Kasumi-1 (cell line): ENCODE data around the gene RAET1G.
A peak's percentile ranks its signal among the peaks of the same experiment; 100 is the strongest.
"Not testable (repeated sequence)": the region's sequence is repeated elsewhere in the genome, so short reads cannot be mapped to it uniquely, and the experiment has no call there.

Experiments used
- DNase-seq, 2 experiments: peaks; one replicate each; lab custom pipeline; 2025; lab: John Stamatoyannopoulos, UW

The RAET1G gene

DNA sequence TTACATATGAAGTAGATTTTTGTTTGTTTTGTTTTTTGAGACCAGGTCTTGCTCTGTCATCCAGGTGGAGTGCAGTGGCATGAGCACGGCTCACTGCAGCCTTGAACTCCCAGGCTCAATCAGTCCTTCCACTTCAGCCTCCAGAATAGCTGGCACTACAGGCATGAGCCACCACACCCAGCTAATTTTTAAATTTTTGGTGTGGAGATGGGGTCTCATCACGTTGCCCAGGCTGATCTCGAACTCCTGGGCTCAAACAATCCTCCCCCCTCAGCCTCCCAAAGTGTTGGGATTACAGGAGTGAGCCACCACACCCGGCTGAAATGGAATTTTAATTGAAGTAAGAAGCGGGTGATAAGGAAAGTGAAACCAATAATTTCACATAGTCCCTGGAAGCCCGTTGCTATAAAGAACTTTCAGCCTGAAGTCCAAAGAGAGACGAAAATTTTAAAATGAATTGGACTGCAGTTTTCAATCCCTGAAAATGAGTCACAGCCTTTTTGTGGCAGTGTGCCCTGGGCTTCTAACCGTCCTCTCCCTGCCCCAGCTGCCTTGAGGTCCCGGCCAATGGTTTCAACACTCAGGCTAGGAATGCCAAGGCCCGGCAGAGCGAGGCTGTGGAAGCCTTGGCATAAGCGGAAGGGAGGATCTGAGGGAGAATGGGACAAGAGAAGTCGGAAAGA is 25.8 kb downstream of the RAET1G start:
- DNase-seq: no peak

DNA sequence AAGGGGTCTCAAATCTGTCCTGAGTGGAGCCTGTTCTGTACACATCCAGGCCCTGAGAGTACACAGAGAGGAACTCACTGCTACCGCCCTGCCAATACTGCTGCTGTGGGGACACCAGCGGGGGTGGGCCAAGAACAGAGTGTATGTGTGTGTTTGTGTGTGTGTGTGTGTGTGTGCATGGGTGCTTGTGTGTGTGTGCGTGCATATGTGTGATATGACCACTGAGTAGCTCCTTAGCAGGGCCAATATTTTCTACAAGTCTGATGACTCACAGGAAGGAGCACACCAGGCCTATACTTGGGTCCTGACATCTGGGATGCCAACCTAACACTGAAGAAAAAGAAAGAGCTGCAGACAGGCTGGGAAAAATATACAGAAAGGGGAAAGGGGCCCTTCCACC is 26.4 kb downstream of the RAET1G start:
- DNase-seq: peak; percentile 4 to 30

DNA sequence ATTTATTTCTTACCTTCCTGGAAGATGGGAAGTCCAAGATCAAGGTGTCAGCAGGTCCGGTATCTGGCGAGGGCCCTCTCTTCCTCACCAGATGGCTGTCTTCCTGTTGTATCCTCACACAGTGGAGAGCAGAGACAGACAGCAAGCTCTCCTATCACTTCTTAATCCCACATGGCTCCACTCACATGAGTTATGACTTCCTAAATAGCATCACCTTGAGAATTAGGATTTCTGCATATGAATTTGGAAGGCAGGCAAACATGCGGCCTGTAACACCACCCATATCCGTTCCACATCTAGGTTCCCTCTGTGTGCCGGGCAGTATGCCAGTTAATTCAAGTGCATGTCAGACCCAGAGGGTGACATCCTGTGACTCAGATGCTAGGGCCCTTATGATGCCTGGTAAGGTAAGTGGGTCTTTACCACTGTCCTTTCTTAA is 27.1 kb downstream of the RAET1G start:
- DNase-seq: peak; percentile 73 to 76

DNA sequence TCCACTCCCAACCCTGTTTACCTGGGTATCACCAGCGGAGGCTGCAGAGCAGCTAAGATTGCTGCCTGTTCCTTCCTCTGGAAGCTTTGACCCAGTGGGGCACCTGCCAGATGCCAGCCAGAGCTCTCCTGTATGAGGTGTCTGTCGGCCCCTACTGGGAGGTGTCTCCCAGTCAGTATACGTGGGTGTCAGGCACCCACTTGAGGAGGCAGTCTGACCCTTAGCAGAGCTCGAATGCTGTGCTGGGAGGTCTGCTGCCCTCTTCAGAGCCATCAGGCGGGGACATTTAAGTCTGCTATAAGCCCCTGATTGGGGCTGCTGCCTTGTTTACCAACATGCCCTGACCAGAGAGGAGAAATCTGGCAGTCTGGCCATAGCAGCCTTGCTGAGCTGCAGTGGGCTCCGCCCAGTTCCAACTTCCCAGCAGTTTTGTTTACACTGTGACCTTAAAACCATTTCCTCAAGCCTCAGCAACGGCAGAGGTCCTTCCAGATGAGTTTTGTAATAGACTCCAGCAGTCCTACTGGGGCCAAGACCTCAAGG is 27.8 kb downstream of the RAET1G start:
- DNase-seq: no peak

DNA sequence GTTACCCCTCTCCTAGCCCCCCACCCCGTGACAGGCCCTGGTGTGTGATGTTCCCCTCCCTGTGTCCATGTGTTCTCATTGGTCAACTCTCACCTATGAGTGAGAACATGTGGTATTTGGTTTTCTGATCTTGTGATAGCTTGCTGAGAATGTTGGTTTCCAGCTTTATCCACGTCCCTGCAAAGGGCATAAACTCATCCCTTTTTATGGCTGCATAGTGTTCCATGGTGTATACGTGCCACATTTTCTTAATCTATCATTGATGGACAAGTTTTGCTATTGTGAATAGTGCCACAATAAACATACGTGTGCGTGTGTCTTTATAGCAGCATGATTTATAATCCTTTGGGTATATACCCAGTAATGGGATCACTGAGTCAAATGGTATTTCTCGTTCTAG is 31.1 kb downstream of the RAET1G start:
- not testable (repeated sequence) for DNase-seq

DNA sequence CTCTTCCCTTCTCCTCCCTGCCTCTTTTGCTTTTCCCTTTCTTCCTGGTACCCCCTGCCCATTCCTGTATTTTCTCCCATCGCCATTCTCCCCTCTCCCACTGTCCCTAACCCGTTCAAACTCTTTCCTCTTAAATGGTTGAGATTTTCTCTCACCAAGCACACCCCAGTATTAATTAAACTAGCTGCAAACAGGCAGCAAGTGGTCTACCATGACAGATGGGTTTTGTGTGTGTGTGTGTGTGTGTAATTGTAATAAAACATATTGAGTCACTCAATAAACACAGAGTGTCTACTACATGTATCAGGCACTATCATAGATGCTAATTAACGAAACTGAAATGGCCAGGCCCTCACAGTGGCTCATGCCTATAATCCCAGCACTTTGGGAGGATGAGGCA is 31.7 kb downstream of the RAET1G start:
- DNase-seq: no peak

DNA sequence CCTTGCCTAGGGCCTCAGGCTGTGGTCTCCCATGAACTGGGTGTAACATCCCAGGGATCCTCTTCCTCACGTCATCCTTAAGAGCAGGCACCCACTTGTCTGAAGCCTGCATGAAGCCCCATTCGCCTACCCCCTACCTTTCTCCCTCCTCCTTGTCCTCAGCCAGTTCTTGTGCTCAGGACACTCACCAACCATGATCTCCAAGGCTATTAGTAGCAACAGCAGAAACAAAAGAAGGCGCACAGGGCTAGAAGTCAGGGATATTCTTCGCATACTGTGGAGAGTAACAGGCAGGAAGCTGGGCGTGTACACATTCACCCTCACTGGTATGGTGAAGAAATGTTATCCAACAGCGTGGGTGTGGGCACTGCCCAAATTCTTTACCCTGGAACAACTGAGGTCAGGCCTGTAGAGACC is 32.3 kb downstream of the RAET1G start:
- no peak for DNase-seq

DNA sequence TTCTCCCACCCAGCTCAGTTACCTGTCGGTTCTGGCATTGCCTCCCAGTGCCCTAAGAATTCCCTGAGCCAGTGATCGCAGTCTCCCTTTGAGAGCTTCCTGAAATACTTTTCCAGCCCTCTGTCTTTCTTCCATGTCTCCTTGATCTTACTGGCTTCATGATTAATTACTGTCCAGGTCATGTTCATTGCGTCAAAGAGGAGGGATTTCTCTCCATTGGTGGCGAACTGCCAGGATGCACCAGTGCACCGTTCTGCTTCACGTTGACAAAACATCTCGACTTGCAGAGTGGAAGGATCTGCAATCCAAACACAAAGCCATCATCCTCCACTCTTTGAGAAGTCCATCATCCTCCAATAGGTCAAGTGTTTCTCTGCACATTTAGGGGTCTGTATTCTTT is 33.6 kb downstream of the RAET1G start:
- DNase-seq: no peak

DNA sequence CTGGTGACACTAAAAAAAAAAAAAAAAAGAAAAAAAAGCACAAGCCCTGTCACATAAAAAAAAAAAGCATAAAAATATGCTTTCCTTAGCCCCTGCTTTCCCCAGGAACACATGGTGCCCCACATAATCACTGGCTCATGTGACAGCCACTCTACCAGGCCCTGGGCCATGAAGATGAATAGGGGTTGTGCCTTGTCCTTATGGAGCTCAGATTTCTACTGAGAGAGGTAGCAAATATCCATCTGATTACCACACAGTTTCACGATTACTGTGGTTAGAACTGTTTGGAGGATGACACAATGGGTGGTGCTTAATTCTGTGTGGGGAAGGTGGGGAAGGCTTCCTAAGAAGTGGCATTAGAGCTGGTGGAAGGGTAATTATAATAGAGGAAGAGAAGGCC is 34.3 kb downstream of the RAET1G start:
- DNase-seq: no peak

DNA sequence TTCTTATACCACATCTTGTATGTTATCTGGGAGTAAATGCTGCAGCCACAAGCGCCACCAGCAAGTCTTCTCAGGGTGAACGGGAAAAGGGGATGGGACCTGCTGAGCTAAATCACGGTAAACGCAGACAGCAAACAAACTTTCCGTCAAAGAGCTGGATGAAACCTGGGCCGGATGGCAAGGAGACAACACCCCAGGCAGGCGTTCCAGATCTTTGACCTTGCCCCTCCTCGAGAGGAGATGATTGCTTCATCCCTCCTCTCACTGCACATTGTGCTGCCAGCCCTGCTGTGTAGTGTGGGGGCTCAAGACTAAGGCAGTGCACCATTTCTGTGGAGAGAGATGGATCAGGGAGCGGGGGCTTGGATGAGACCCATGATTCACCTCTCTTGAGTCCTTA is 34.8 kb downstream of the RAET1G start:
- DNase-seq: no peak

DNA sequence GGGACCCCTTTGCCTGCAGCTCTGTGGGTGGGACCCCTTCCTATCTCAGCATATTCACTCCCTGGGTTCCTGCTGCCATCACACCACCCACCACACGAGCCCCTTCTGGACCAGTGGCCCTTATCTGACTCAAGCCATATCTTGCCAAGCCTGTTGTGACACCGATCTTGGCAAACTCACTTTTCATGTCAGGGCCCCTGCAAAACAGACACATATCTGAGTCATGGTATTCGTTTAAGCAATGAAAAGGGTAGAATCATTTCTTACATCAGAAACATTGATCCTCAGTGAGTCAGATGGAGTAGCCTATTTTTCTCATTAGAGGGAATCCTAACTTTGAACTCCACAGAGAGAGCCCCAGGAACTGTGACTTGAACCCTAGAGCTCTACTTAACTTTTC is 35.6 kb downstream of the RAET1G start:
- DNase-seq: no peak

DNA sequence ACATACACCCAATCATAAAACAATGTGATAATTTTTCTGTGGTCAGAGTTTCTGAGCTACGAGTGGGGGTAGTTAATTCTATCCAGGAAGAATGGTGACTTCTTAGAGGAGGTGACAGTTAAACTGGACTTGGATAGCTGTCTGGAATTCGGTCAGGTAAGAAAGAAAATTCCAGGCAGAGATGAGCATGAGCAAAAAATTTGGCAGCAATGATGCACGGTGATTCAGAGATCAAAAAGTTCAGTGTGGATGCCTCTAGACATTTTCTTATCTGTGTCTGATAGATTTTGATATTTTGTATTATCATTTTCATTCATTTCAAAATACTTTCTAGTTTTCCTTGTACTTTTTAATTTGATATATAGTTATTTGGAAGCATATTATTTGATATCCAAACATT is 37.0 kb downstream of the RAET1G start:
- DNase-seq: no peak

DNA sequence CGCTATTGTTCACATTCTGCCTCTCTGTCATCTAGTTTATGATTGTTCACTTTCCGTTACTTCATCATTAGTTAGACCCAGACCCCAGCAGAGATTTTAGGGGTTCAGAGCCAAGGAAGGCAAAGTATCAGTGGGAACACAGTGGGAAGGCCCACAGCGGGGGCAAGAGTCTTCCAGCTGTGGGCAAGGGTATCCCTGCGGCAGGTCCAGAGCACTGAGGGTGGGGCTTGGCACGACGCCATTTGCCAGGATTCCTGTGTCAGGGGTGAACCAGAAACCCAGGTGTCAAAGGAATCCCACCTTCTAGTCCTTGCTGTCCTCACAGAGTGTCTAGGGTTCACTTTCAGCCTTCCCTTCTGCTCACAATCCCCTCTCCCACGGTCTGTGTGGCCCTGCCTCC is 38.3 kb downstream of the RAET1G start:
- no peak for DNase-seq

DNA sequence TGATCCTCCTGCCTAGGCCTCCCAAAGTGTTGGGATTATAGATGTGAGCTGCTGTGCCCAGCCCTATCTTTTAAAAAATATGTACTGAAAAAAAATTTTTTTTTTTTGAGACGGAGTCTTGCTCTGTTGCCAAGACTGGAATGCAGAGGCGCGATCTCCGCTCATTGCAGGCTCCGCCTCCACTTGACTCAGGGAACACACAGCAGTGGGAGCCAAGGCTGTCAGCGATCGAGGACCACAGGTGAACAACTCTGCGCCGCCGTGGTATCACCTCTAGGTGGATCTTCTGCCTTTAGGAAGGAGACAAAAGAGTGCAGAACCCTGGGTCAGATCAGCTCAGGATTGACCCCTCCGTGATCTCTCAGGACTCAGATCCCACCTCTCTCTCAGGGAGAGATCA is 38.7 kb downstream of the RAET1G start:
- no peak for DNase-seq

DNA sequence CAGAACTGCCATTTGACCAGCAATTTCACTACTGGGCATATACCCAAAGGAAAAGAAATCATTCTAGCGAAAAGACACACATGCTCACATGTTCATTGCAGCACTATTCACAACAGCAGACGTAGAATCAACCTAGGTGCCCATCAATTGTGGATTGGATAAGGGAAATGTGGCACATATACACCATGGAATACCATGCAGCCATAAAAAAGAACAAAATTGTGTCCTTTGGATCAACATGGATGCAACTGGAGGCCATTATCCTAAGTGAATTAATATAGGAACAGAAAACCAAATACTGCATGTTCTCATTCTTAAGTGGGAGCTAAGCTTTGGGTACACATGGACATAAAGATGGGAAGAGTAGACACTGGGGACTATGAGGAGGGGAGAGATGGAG is 41.1 kb downstream of the RAET1G start:
- no peak for DNase-seq

DNA sequence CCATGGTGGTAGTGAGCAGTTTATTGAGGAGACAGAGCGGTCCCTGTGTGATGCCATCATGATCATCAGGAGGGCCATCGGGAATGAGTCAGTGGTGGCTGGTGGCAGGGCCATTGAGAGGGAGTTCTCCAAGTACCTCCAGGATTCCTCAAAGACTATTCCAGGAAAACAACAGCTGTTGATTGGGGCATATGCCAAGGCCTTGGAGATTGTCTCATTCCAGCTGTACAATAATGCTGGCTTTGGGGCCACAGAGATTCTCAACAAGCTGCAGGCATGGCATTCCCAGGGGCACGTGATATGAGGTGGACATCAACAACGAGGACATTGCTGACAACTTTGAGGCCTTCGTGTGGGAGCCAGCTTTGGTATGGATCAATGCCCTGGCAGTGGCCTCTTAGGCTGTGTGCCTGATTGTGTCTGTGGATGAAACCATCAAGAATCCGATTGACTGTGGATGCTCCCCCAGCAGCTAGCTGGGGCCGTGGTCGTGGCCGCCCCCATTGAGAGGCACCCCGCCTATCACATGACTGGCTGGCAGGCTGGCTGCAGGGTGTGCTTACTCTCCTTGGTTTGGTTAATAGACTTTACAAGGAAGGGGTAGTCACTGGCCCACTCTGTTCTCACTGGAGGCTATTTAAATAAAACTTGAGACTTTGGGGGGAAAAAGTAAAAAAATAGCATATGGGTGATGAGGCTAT is 41.7 kb downstream of the RAET1G start:
- DNase-seq: no peak

DNA sequence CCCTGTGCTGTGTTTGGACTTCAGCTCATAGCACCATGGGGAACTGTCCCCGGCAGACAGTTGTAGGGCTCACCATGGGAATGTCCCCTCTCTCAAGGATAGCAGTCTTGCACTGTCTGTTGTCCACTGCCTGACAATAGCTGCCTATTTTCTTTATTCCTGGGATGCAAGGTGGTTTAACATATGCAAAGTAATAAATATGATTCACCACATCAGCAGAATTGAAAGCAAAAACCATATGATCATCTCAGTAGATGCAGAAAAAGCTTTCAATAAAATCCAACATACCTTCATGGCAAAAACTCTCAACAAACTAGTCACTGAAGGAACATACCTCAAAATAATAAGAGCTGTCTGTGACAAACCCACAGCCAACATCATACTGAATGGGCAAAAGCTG is 45.3 kb downstream of the RAET1G start:
- no peak for DNase-seq

DNA sequence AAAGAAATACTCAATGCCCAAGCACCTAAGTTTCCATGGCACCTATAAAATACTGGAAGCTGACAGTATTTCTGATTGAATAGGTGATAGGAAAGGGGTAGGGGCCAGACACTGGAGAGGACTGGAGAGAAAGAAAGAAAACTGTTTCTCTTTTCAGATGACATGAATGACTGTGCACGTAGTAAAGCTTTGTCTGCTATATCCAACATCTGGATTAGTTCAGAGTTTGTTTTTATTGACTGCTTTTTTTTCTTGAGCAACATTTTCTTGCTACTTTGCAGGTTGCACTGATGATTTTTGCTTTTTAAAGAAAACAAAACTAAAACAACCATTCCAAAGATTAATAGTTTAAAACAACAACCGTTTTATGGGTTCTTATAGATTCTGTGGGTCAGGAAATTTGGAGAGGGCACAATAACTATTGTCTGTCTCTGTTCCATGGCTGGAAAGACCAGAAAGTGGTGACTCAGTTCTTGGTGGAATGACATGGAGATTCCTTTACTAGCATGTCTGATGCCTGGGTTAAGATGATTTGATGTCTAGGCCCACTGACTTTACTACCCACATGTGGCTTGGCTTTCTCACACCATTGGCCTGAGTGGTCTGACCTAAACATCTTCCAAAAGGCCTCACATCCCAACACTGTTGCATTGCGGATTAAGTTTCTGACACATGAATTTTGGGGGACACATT is 46.5 kb downstream of the RAET1G start:
- DNase-seq: no peak

DNA sequence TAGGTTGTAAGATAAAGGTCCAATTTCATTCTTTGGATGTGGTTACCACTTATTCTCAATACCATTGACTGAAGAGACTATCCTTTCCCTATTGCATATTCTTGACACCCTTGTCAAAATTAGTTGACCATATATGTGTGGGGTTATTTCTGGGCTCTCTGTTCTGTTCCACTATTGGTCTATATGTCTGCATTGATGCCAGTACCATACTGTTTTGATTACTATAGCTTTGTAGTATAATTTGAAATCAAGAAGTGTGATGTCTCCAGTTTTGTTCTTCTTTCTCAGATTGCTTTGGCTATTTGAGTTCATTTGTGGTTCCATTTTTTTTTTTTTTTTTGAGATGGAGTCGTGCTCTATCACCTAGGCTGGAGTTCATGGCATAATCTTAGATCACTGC is 50.7 kb downstream of the RAET1G start:
- DNase-seq: no peak

DNA sequence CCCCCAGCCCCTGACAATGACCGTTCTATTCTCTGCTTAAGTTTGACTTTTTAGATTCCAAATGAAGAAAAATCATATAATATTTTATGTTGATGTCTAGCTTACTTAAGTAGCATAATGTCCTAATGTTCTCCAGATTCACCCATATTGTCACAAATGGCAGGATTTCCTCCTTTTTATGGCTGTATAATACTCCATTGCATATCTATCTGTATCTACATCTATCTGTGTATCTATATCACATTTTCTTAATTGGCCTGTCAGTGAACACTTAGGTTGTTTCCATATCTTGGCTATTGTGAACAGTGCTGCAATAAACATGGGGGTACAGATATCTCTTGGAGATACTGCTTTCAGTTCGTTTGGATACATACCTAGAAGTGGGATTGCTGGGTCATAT is 51.7 kb downstream of the RAET1G start:
- DNase-seq: no peak

DNA sequence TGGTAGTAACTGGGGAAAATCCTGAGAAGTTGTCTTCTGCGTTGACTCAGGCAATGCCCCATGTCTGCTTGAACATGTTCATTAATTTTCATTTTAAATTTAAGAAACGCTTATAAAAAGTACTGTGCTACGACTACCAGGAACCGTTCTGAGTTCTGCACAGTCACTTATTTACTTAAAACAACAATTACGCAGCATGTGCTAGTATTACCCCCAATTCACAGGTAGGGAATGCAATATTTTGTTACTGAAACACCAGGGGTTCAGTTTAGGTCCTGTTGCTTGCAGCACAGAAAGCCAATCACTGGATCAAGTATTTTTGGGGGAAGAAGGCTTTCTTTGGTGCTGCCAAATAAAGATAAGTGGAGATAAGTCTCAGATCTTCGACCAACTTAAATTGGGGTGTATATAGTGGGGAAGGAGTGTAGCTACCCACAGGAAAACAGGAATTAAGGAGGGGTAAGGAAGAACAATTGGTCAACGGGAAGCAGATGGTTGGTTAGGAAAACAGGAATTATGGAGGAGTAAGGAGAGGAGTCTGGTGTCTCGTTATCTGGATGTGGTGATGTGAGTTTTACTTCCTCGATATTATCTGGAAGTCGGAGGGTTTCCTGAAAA is 53.5 kb downstream of the RAET1G start:
- no peak for DNase-seq

DNA sequence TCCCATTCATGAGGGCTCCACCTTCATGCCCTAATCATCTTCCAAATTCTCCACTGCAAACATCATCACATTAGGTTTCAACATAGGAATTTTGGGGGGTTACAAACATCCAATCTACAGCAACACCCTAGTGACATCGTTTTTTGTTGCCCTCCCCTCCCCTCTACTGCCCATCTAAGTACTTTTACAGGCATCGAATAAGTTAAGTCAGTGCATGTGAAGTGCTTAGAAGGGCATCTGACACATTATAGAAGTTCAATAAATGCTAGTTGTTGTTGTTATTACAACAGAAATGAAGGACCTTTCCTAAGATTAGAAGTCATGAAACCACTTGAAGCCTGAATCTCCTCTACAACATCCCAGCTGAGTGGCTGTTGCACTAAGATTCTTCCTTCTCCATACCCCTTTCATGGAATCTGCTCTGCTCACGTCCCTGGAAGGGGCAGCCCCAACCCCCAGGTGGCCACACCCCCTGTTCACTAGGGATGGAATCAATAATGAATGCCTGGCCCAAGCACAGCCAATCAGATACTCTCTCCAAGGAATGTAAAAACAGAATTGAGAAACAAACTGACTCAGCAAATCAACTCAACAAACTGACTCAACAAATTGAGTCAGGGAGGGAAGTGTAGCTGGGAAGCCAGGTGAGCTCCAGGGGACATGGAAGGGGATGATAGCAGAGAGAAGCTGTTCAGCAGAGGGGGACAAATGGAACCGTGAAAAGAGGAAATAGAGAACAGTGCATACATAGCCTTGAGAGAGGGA is 54.9 kb downstream of the RAET1G start:
- DNase-seq: peak in 1 of 2 experiments; percentile 7
